ENCODE measurements around the gene CLRN1.

Gene CLRN1

GRCh38 chr3:150975086-150975991 lies 2.8 kb upstream of the CLRN1 start:
- DNase-seq, result no peak

GRCh38 chr3:150970665-150971324 lies 1.7 kb downstream of the CLRN1 start:
- no peak for DNase-seq

GRCh38 chr3:150968341-150969035 lies 4.0 kb downstream of the CLRN1 start:
- no peak for DNase-seq

- DNase-seq, result no peak
These were observed 7.1 kb downstream of the CLRN1 start for GRCh38 chr3:150965436-150965835.

- DNase-seq, result no peak
These were observed 10.6 kb downstream of the CLRN1 start for GRCh38 chr3:150961949-150962348.

GRCh38 chr3:150960708-150961684 lies 11.5 kb downstream of the CLRN1 start:
- no peak for DNase-seq

- DNase-seq, result no peak
These were observed 13.8 kb downstream of the CLRN1 start for GRCh38 chr3:150958683-150959082.

- no peak for DNase-seq
These were observed 16.2 kb downstream of the CLRN1 start for GRCh38 chr3:150956376-150956775.

GRCh38 chr3:150951923-150952322 lies 20.6 kb downstream of the CLRN1 start:
- DNase-seq, result no peak

GRCh38 chr3:150945226-150946032 lies 27.1 kb downstream of the CLRN1 start:
- DNase-seq, result no peak

- DNase-seq, result no peak
These were observed 30.3 kb downstream of the CLRN1 start for GRCh38 chr3:150942221-150942620.

- DNase-seq, result no peak
These were observed 35.8 kb downstream of the CLRN1 start for GRCh38 chr3:150936693-150937092.

- DNase-seq, result no peak
These were observed 39.0 kb downstream of the CLRN1 start for GRCh38 chr3:150933473-150933995.

- DNase-seq, result no peak
These were observed 40.8 kb downstream of the CLRN1 start for GRCh38 chr3:150931745-150932144.

GRCh38 chr3:150930839-150931238 lies 41.7 kb downstream of the CLRN1 start:
- DNase-seq, result no peak

GRCh38 chr3:150928234-150928633 lies 44.3 kb downstream of the CLRN1 start:
- no peak for DNase-seq

- DNase-seq, result no peak
These were observed 46.2 kb downstream of the CLRN1 start for GRCh38 chr3:150926328-150926727.

GRCh38 chr3:150925751-150926201 lies 46.8 kb downstream of the CLRN1 start:
- no peak for DNase-seq

- DNase-seq, result no peak
These were observed 49.9 kb downstream of the CLRN1 start for GRCh38 chr3:150922611-150923010.

- DNase-seq, result no peak
These were observed 51.3 kb downstream of the CLRN1 start for GRCh38 chr3:150921209-150921608.

GRCh38 chr3:150920236-150920635 lies 52.3 kb downstream of the CLRN1 start:
- DNase-seq, result no peak

All from NCI-H2081 treated with DMSO at 0.1 percent for 48 hours (cell line).